IMR-90 (cell line): ENCODE data around the gene BRD1.

Experiments
- BHLHE40 ChIP-seq: fragments of 150-350 bp; IDR thresholded peaks from 2 replicates; pipeline ENCODE4 v1.6.1; 2016; ENCODE audit warnings: mild to moderate bottlenecking, low read depth, low read length
- CEBPB ChIP-seq: IDR thresholded peaks from 2 replicates; pipeline ENCODE4 v1.6.1; 2012; ENCODE audit warnings: low read depth, low read length, improper control_type of control experiment
- MAFK ChIP-seq: IDR thresholded peaks from 2 replicates; pipeline ENCODE4 v1.6.1; 2012; ENCODE audit warnings: low read depth, low read length, improper control_type of control experiment
- MXI1 ChIP-seq: IDR thresholded peaks from 2 replicates; pipeline ENCODE4 v1.6.1; 2012; ENCODE audit warnings: low read depth, mild to moderate bottlenecking, low read length, moderate library complexity, borderline replicate concordance
- NFE2L2 ChIP-seq: fragments of 150-350 bp; IDR thresholded peaks from 2 replicates; pipeline ENCODE4 v1.6.1; 2016; ENCODE audit warnings: low read depth, mild to moderate bottlenecking, low read length
- POLR2A ChIP-seq: IDR thresholded peaks from 2 replicates; pipeline ENCODE4 v1.6.1; 2012; ENCODE audit warnings: mild to moderate bottlenecking, low read depth, low read length
- RAD21 ChIP-seq: IDR thresholded peaks from 2 replicates; pipeline ENCODE4 v1.6.1; 2012; ENCODE audit warnings: low read length, improper control_type of control experiment
- RCOR1 ChIP-seq: IDR thresholded peaks from 2 replicates; pipeline ENCODE4 v1.6.1; 2012; ENCODE audit warnings: mild to moderate bottlenecking, low read length, improper control_type of control experiment; ENCODE audit not compliant: insufficient replicate concordance
- RFX5 ChIP-seq: IDR thresholded peaks from 2 replicates; pipeline ENCODE4 v1.8.0; 2012; ENCODE audit warnings: low read depth, mild to moderate bottlenecking, low read length, moderate library complexity
- SMC3 ChIP-seq: fragments of 150-350 bp; IDR thresholded peaks from 2 replicates; pipeline ENCODE4 v1.6.1; 2016; ENCODE audit warnings: low read depth, mild to moderate bottlenecking, antibody characterized with exemption, low read length, moderate library complexity
- TF ChIP-seq, protein P1 (sequence below): conservative IDR thresholded peaks from 2 replicates; pipeline ENCODE4 v1.5.1; 2012; ENCODE audit warnings: mild to moderate bottlenecking, low read depth, low read length, improper control_type of control experiment
- TF ChIP-seq, protein P2 (sequence below): fragments of 150-350 bp; IDR thresholded peaks from 2 replicates; pipeline ENCODE4 v1.6.1; 2017; ENCODE audit warnings: mild to moderate bottlenecking, antibody characterized with exemption, low read length, low read depth

DNA sequence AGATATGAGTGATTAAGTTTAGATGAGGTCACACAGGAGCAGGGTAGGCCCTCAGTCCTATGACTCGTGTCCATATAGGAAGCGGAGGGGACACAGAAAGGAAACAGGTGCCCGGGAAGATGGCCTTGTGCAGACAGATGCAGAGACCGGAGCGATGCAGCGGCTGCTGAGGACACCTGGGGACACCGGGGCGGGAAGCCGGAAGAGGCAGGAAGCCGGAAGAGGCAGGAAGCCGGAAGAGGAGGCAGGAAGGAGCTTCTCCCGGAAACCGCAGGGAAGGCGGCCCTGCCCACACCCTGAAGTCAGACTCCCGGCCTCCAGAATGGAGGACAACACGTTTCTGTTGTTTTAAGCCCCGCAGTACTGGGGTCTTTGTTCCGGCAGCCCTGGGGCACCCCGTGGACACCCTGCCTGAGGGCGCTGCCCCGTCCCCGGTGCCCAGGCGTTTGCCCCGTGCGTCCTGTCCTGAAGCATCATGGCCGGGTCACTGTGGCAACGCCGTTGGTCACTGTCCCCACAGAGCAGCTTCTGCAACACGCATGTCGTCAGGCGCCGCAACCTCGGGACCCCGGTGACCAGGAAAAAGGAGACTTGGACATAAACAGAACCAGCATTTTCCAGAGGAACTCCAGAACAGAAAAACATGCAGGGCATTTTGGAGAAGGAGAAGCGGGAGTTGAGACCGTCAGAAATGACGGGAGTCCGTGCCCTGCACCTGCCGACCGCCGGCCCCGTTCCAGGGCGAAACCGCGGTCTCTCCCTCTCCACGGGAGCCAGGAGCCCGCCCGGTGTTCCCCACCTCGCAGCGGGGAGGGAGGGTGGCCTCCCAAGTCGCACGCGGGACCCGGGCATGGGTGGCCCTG is 103.4 kb downstream of the BRD1 start:
- TF ChIP-seq RAD21: no peak
- TF ChIP-seq, protein P1, sequence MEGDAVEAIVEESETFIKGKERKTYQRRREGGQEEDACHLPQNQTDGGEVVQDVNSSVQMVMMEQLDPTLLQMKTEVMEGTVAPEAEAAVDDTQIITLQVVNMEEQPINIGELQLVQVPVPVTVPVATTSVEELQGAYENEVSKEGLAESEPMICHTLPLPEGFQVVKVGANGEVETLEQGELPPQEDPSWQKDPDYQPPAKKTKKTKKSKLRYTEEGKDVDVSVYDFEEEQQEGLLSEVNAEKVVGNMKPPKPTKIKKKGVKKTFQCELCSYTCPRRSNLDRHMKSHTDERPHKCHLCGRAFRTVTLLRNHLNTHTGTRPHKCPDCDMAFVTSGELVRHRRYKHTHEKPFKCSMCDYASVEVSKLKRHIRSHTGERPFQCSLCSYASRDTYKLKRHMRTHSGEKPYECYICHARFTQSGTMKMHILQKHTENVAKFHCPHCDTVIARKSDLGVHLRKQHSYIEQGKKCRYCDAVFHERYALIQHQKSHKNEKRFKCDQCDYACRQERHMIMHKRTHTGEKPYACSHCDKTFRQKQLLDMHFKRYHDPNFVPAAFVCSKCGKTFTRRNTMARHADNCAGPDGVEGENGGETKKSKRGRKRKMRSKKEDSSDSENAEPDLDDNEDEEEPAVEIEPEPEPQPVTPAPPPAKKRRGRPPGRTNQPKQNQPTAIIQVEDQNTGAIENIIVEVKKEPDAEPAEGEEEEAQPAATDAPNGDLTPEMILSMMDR: no peak
- TF ChIP-seq RFX5: no peak
- TF ChIP-seq POLR2A: no peak
- no peak for TF ChIP-seq RCOR1
- no peak for TF ChIP-seq BHLHE40
- no peak for TF ChIP-seq MAFK
- TF ChIP-seq, protein P2, sequence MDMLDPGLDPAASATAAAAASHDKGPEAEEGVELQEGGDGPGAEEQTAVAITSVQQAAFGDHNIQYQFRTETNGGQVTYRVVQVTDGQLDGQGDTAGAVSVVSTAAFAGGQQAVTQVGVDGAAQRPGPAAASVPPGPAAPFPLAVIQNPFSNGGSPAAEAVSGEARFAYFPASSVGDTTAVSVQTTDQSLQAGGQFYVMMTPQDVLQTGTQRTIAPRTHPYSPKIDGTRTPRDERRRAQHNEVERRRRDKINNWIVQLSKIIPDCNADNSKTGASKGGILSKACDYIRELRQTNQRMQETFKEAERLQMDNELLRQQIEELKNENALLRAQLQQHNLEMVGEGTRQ: no peak
- TF ChIP-seq MXI1: no peak
- TF ChIP-seq NFE2L2: no peak
- no peak for TF ChIP-seq CEBPB
- no peak for TF ChIP-seq SMC3
